ENCODE results near the gene SKAP1.

SKAP1 gene

GRCh38 chr17:48460052-48460451, 30.0 kb upstream of the SKAP1 start:
- H3K79me2 ChIP-seq (ENCODE audit: insufficient read depth, low read length): no peaks in the 10 kb centered on the region
- H3K4me2 ChIP-seq (ENCODE audit: low read depth, low read length, poor library complexity, severe bottlenecking): no peak overlapping the region
- H3K36me3 ChIP-seq (ENCODE audit: insufficient read depth, low read length): no peaks in the 10 kb centered on the region
- no peak overlapping the region for H3K4me3 ChIP-seq (ENCODE audit: low read length, poor library complexity, severe bottlenecking)
- no peaks in the 10 kb centered on the region for H3K9me3 ChIP-seq (ENCODE audit: insufficient read depth, low read depth, low read length)
- H2AFZ ChIP-seq (ENCODE audit: low read length): no peak overlapping the region
- H4K20me1 ChIP-seq (ENCODE audit: insufficient read depth, low read length, poor library complexity, severe bottlenecking): no peaks in the 10 kb centered on the region
- no peak for TF ChIP-seq CTCF (conservative IDR thresholded peaks at IDR 0.05; ENCODE audit: low read length)
- no peak overlapping the region for H3K9ac ChIP-seq (ENCODE audit: low read depth, low read length, poor library complexity, severe bottlenecking)
- no peaks in the 10 kb centered on the region for H3F3A ChIP-seq (ENCODE audit: low read depth)
- H3K4me1 ChIP-seq (ENCODE audit: insufficient read depth, low read length, poor library complexity, severe bottlenecking): peaks cover 46% of the 10 kb centered on the region
- no peaks in the 10 kb centered on the region for H3K27me3 ChIP-seq (ENCODE audit: insufficient read depth, low read length, poor library complexity, severe bottlenecking)
- H3K9me2 ChIP-seq (replicated peaks; ENCODE audit: low read depth, low read length): no peaks in the 10 kb centered on the region

GRCh38 chr17:48459070-48459844, 29.2 kb upstream of the SKAP1 start:
- H3F3A ChIP-seq (ENCODE audit: low read depth): 0 out of 2 replicates have a peak, but pooled peaks cover 1% of the 10 kb centered on the region
- peaks cover 46% of the 10 kb centered on the region for H3K4me1 ChIP-seq (ENCODE audit: insufficient read depth, low read length, poor library complexity, severe bottlenecking)
- H3K4me2 ChIP-seq (ENCODE audit: low read depth, low read length, poor library complexity, severe bottlenecking): no peak overlapping the region
- H3K9me3 ChIP-seq (ENCODE audit: insufficient read depth, low read depth, low read length): no peaks in the 10 kb centered on the region
- H2AFZ ChIP-seq (ENCODE audit: low read length): no peak overlapping the region
- no peaks in the 10 kb centered on the region for H3K27me3 ChIP-seq (ENCODE audit: insufficient read depth, low read length, poor library complexity, severe bottlenecking)
- H3K9ac ChIP-seq (ENCODE audit: low read depth, low read length, poor library complexity, severe bottlenecking): no peak overlapping the region
- no peaks in the 10 kb centered on the region for H3K79me2 ChIP-seq (ENCODE audit: insufficient read depth, low read length)
- no peaks in the 10 kb centered on the region for H3K9me2 ChIP-seq (replicated peaks; ENCODE audit: low read depth, low read length)
- no peaks in the 10 kb centered on the region for H4K20me1 ChIP-seq (ENCODE audit: insufficient read depth, low read length, poor library complexity, severe bottlenecking)
- H3K4me3 ChIP-seq (ENCODE audit: low read length, poor library complexity, severe bottlenecking): no peak overlapping the region
- no peaks in the 10 kb centered on the region for H3K36me3 ChIP-seq (ENCODE audit: insufficient read depth, low read length)
- TF ChIP-seq CTCF (conservative IDR thresholded peaks at IDR 0.05; ENCODE audit: low read length) (no peak), EZH2phosphoT487 (IDR thresholded peaks at IDR 0.05; ENCODE audit: borderline replicate concordance) (no peak)

GRCh38 chr17:48457080-48457836, 27.2 kb upstream of the SKAP1 start:
- TF ChIP-seq EZH2phosphoT487 (IDR thresholded peaks at IDR 0.05; ENCODE audit: borderline replicate concordance) (no peak), CTCF (conservative IDR thresholded peaks at IDR 0.05; ENCODE audit: low read length) (peak; percentile 99)
- Histone ChIP-seq H3K9me2 (replicated peaks; ENCODE audit: low read depth, low read length) (no peaks in the 10 kb centered on the region), H3K4me3 (ENCODE audit: low read length, poor library complexity, severe bottlenecking) (peak overlapping the region; percentile 20), H3F3A (ENCODE audit: low read depth) (peaks cover 13% of the 10 kb centered on the region), H3K9ac (ENCODE audit: low read depth, low read length, poor library complexity, severe bottlenecking) (no peak overlapping the region), H3K27me3 (ENCODE audit: insufficient read depth, low read length, poor library complexity, severe bottlenecking) (no peaks in the 10 kb centered on the region), H2AFZ (ENCODE audit: low read length) (no peak overlapping the region), H3K4me1 (ENCODE audit: insufficient read depth, low read length, poor library complexity, severe bottlenecking) (peaks cover 48% of the 10 kb centered on the region), H3K79me2 (ENCODE audit: insufficient read depth, low read length) (no peaks in the 10 kb centered on the region), H4K20me1 (ENCODE audit: insufficient read depth, low read length, poor library complexity, severe bottlenecking) (no peaks in the 10 kb centered on the region), H3K9me3 (ENCODE audit: insufficient read depth, low read depth, low read length) (no peaks in the 10 kb centered on the region), H3K36me3 (ENCODE audit: insufficient read depth, low read length) (no peaks in the 10 kb centered on the region), H3K4me2 (ENCODE audit: low read depth, low read length, poor library complexity, severe bottlenecking) (peak overlapping the region; percentile 49)
